HG03064 (cell line): ENCODE data around the gene MSLN.
"Not testable (repeated sequence)": the region's sequence is repeated elsewhere in the genome, so short reads cannot be mapped to it uniquely, and the experiment has no call there.

Source experiments
- ATAC-seq: cut with Tn5 transposase; IDR thresholded peaks from one replicate; pipeline ENCODE4 v1.9.1; 2021; ENCODE audit warnings: low read depth; ENCODE audit not compliant: unreplicated experiment

MSLN gene

GRCh38 chr16:754121-754607, 6.4 kb upstream of the MSLN start:
- ATAC-seq: not testable (repeated sequence)

- ATAC-seq: no peak
These were observed 5.9 kb upstream of the MSLN start for GRCh38 chr16:754656-755055.

GRCh38 chr16:756428-756827, 4.1 kb upstream of the MSLN start:
- no peak for ATAC-seq

- ATAC-seq: no peak
These were observed 1.2 kb upstream of the MSLN start for GRCh38 chr16:759110-759910.

GRCh38 chr16:760065-760464, 469 bp upstream of the MSLN start:
- no peak for ATAC-seq

- no peak for ATAC-seq
These were observed 1.3 kb downstream of the MSLN start for GRCh38 chr16:761625-762513.

- ATAC-seq: no peak
These were observed 2.2 kb downstream of the MSLN start for GRCh38 chr16:762595-763268.

- ATAC-seq: no peak
These were observed 3.0 kb downstream of the MSLN start for GRCh38 chr16:763369-764183.

GRCh38 chr16:764184-764750, 3.7 kb downstream of the MSLN start:
- ATAC-seq: no peak

- ATAC-seq: no peak
These were observed 4.4 kb downstream of the MSLN start for GRCh38 chr16:764848-765487.

- no peak for ATAC-seq
These were observed 4.9 kb downstream of the MSLN start for GRCh38 chr16:765488-765865.

GRCh38 chr16:766008-766819, 5.7 kb downstream of the MSLN start:
- no peak for ATAC-seq

- ATAC-seq: no peak
These were observed 6.5 kb downstream of the MSLN start for GRCh38 chr16:766820-767640.

GRCh38 chr16:767743-768235, 7.3 kb downstream of the MSLN start:
- no peak for ATAC-seq

GRCh38 chr16:768428-768827, 7.9 kb downstream of the MSLN start:
- ATAC-seq: no peak

- no peak for ATAC-seq
These were observed 8.8 kb downstream of the MSLN start for GRCh38 chr16:769184-769784.

- no peak for ATAC-seq
These were observed 9.4 kb downstream of the MSLN start for GRCh38 chr16:769934-770333.
